Esophagus squamous epithelium (tissue), 4 donors: Measurements from ENCODE around the gene C11orf91.

Source experiments
- POLR2A ChIP-seq, 4 donors: fragments of 450-650 bp; IDR thresholded peaks; one replicate each; pipeline ENCODE4 v1.6.1; 2017; ENCODE audit warnings: antibody characterized with exemption in 4 of 4, mild to moderate bottlenecking in 4 of 4, moderate library complexity in 3 of 4
- TF ChIP-seq, protein P1 (sequence below), 6 experiments: fragments of 450-650 bp in 4 of 6; fragments of 200-600 bp in 2 of 6; sonication (generic) in 2 of 6; IDR thresholded peaks; one replicate each; pipeline ENCODE4 v1.5.1; 2016 to 2019; ENCODE audit warnings: antibody characterized with exemption in 6 of 6, mild to moderate bottlenecking in 4 of 6, moderate library complexity in 4 of 6

DNA sequence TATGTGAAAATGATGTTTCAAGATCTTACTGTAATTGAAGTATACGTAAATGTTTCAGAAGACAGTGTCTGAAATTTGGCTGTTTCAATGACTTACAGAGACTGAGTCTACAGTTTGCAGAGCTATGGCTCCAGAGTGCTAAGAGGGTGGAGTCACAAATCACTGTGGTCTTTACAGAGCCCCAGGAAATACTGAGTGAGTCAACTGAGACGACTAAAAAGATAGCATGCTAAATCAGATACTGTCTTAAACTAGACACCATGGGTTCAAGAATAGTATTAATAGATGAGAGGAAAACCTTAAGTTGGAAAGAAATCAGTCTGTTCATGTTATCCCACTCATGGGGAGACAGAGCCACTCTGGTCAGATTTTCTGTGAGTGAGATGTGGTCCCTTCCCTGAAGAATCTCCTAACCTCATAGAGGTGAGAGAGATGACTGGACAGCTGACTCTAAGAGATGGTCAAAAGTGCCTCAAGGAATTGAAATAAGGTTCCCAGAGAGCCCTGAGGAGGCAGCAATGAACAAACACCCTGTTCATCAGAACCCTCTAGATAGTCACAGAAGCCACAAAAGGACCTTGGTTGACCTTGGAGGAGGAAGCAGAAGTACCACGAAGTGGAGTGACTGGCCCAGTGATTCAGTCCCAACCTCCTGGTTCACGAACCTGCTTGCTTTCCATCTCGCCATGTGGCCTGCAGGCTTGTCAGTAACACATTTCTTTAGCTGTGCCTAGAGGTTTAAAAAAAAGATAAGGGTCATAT is 30.2 kb downstream of the C11orf91 start:
- TF ChIP-seq POLR2A (IDR thresholded peaks at IDR 0.05): no peak
- TF ChIP-seq, protein P1, sequence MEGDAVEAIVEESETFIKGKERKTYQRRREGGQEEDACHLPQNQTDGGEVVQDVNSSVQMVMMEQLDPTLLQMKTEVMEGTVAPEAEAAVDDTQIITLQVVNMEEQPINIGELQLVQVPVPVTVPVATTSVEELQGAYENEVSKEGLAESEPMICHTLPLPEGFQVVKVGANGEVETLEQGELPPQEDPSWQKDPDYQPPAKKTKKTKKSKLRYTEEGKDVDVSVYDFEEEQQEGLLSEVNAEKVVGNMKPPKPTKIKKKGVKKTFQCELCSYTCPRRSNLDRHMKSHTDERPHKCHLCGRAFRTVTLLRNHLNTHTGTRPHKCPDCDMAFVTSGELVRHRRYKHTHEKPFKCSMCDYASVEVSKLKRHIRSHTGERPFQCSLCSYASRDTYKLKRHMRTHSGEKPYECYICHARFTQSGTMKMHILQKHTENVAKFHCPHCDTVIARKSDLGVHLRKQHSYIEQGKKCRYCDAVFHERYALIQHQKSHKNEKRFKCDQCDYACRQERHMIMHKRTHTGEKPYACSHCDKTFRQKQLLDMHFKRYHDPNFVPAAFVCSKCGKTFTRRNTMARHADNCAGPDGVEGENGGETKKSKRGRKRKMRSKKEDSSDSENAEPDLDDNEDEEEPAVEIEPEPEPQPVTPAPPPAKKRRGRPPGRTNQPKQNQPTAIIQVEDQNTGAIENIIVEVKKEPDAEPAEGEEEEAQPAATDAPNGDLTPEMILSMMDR (IDR thresholded peaks at IDR 0.05): no peak
